ENCODE results near the gene PPM1L.

The PPM1L gene

DNA sequence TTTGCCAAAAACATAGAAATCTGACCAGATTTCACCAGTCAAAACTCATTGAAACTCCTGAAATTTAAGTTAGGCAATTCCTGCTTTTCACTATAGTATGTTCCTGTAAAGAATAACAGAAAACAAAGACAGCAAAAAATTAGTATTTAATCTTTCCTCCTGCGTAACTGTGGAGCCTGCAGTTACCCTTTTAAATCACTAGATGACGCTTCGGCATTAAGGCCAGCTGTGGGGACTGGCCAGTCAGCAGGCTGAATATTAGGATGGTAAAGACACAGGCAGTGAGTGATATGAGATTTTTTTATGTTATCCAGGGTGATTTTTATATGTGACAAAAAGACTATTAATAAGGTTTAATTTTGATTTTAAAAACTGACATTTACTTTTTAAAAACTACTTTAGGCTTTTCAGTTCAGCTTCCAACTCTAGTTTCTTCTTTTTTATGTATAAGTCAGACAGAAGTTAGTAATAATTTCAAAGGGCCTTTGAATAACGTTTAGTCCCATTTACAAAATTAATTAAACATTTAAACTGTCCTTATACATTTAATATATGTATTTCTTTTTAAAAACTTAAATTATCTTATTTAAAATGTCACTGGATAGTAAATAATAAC lies 165.1 kb downstream of the PPM1L start:
- Histone ChIP-seq H4K20me1 (ENCODE audit: insufficient read depth, low read length) (no peaks in the 10 kb centered on the region), H3K9me3 (ENCODE audit: insufficient read depth, low read length, severe bottlenecking) (no peaks in the 10 kb centered on the region), H3K4me3 (ENCODE audit: low read depth in 1 of 2, low read length in 2 of 2) (no peak overlapping the region), H2AFZ (ENCODE audit: low read depth, low read length) (no peak overlapping the region), H3K4me1 (ENCODE audit: insufficient read depth, low read length) (no peaks in the 10 kb centered on the region), H3K27me3 (ENCODE audit: insufficient read depth, low read length, poor library complexity) (no peaks in the 10 kb centered on the region), H3K79me2 (ENCODE audit: insufficient read depth, low read length) (no peaks in the 10 kb centered on the region), H3K36me3 (ENCODE audit: insufficient read depth, low read length) (no peaks in the 10 kb centered on the region), H3K9ac (ENCODE audit: low read depth, low read length) (no peak overlapping the region), H3K27ac (ENCODE audit: low read length) (no peak overlapping the region), H3K4me2 (ENCODE audit: insufficient read depth, low read length) (no peak overlapping the region)
- DNase-seq (no peak), ATAC-seq (ENCODE audit: insufficient read depth, low read depth) (no peak)
- TF ChIP-seq CTCF (IDR thresholded peaks at IDR 0.05; ENCODE audit: borderline replicate concordance, extremely low read depth, low read length, poor library complexity, severe bottlenecking) (peak; percentile 47), EZH2 (IDR thresholded peaks at IDR 0.05; ENCODE audit: borderline replicate concordance, low read depth, low read length, severe bottlenecking) (no peak)

DNA sequence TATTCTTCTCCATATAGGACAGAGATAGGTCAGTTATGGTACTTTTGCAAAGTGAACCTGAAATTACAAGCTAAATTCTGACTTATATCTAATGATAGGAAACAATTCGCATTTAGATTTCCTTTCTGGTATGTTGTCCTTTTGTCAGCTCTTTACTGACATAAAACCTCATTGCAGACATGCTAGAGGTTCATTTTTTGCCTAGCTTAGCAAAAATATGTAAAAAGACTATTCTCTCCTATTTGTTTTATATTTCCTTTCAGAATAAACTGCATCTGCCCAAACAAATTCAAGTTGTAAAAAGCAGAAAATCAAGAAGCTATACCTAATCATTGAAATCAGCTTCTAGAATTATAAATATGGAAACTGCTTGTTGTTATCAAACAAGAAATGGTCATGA lies 168.7 kb downstream of the PPM1L start:
- H3K27me3 ChIP-seq (ENCODE audit: insufficient read depth, low read length, poor library complexity): no peaks in the 10 kb centered on the region
- TF ChIP-seq EZH2 (IDR thresholded peaks at IDR 0.05; ENCODE audit: borderline replicate concordance, low read depth, low read length, severe bottlenecking): no peak
- no peak for TF ChIP-seq CTCF (IDR thresholded peaks at IDR 0.05; ENCODE audit: borderline replicate concordance, extremely low read depth, low read length, poor library complexity, severe bottlenecking)
- DNase-seq: no peak

GRCh38 chr3:160927620-160928019 lies 171.6 kb downstream of the PPM1L start:
- no peak overlapping the region for H3K4me2 ChIP-seq (ENCODE audit: insufficient read depth, low read length)
- TF ChIP-seq EZH2 (IDR thresholded peaks at IDR 0.05; ENCODE audit: borderline replicate concordance, low read depth, low read length, severe bottlenecking) (no peak), CTCF (IDR thresholded peaks at IDR 0.05; ENCODE audit: borderline replicate concordance, extremely low read depth, low read length, poor library complexity, severe bottlenecking) (no peak)
- no peaks in the 10 kb centered on the region for H3K79me2 ChIP-seq (ENCODE audit: insufficient read depth, low read length)

More for the DNA sequence above, 168.7 kb downstream of the PPM1L start:
- Histone ChIP-seq H3K9ac (ENCODE audit: low read depth, low read length) (no peak overlapping the region), H3K4me3 (ENCODE audit: low read depth in 1 of 2, low read length in 2 of 2) (no peak overlapping the region), H3K27ac (ENCODE audit: low read length) (no peak overlapping the region), H4K20me1 (ENCODE audit: insufficient read depth, low read length) (no peaks in the 10 kb centered on the region), H2AFZ (ENCODE audit: low read depth, low read length) (no peak overlapping the region), H3K9me3 (ENCODE audit: insufficient read depth, low read length, severe bottlenecking) (no peaks in the 10 kb centered on the region), H3K79me2 (ENCODE audit: insufficient read depth, low read length) (no peaks in the 10 kb centered on the region), H3K36me3 (ENCODE audit: insufficient read depth, low read length) (no peaks in the 10 kb centered on the region), H3K4me1 (ENCODE audit: insufficient read depth, low read length) (no peaks in the 10 kb centered on the region), H3K4me2 (ENCODE audit: insufficient read depth, low read length) (no peak overlapping the region)
- ATAC-seq (ENCODE audit: insufficient read depth, low read depth): no peak

More at GRCh38 chr3:160927620-160928019, 171.6 kb downstream of the PPM1L start:
- ATAC-seq (ENCODE audit: insufficient read depth, low read depth): no peak; the same call in 2 of the 3 replicates
- no peaks in the 10 kb centered on the region for H3K36me3 ChIP-seq (ENCODE audit: insufficient read depth, low read length)
- no peaks in the 10 kb centered on the region for H3K27me3 ChIP-seq (ENCODE audit: insufficient read depth, low read length, poor library complexity)
- H2AFZ ChIP-seq (ENCODE audit: low read depth, low read length): no peak overlapping the region
- no peaks in the 10 kb centered on the region for H3K4me1 ChIP-seq (ENCODE audit: insufficient read depth, low read length)
- no peak overlapping the region for H3K9ac ChIP-seq (ENCODE audit: low read depth, low read length)
- H4K20me1 ChIP-seq (ENCODE audit: insufficient read depth, low read length): no peaks in the 10 kb centered on the region
- no peak for DNase-seq
- no peak overlapping the region for H3K27ac ChIP-seq (ENCODE audit: low read length)
- H3K4me3 ChIP-seq (ENCODE audit: low read depth in 1 of 2, low read length in 2 of 2): no peak overlapping the region
- H3K9me3 ChIP-seq (ENCODE audit: insufficient read depth, low read length, severe bottlenecking): no peaks in the 10 kb centered on the region
